Prostate gland (tissue), 2 donors: ENCODE data around the gene LMO2. TPM values are rescaled to one million over a fixed set of nuclear protein-coding genes. Genes with fewer than 3 reads are reported as not detected.
A peak's percentile ranks its signal among the peaks of the same experiment; 100 is the strongest.

Experiments used
- DNase-seq: peaks from one replicate; pipeline ENCODE4 v3.0.0-alpha.2; 2019; ENCODE audit warnings: low spot score
- H3K27ac ChIP-seq, 2 donors: fragments of 200-600 bp; sonication (generic); 2 replicates each; pipeline ENCODE4 v1.5.1; 2017 to 2019
- H3K27me3 ChIP-seq: fragments of 200-600 bp; sonication (generic); replicated peaks from 2 replicates; pipeline ENCODE4 v1.5.1; 2019; ENCODE audit not compliant: insufficient read depth
- H3K36me3 ChIP-seq, 2 donors: fragments of 200-600 bp; sonication (generic); 1 replicate in 1 of 2; 2 replicates in 1 of 2; pipeline versions ENCODE4 v1.5.1 to v1.8.1; 2017 to 2019
- H3K4me1 ChIP-seq: fragments of 200-600 bp; sonication (generic); replicated peaks from 2 replicates; pipeline ENCODE4 v1.5.1; 2019
- H3K4me3 ChIP-seq, 2 donors: fragments of 200-600 bp; sonication (generic); 2 replicates each; pipeline ENCODE4 v1.5.1; 2017 to 2019
- H3K9me3 ChIP-seq: fragments of 200-600 bp; sonication (generic); 2 replicates; pipeline ENCODE4 v1.5.1; 2017
- CTCF ChIP-seq, 4 experiments: fragments of 200-600 bp in 2 of 4; fragments of 450-650 bp in 2 of 4; sonication (generic) in 2 of 4; IDR thresholded peaks; 1 replicate in 3 of 4; 2 replicates in 1 of 4; pipeline ENCODE4 v1.5.1; 2016 to 2019; ENCODE audit warnings: antibody characterized with exemption in 4 of 4, mild to moderate bottlenecking in 2 of 4, moderate library complexity in 2 of 4
- POLR2A ChIP-seq: fragments of 450-650 bp; IDR thresholded peaks from one replicate; pipeline ENCODE4 v1.6.1; 2016; ENCODE audit warnings: antibody characterized with exemption, mild to moderate bottlenecking
- POLR2AphosphoS5 ChIP-seq: sonication (generic); formaldehyde crosslinking; IDR thresholded peaks from one replicate; pipeline ENCODE4 v1.6.1; 2017; ENCODE audit warnings: antibody characterized with exemption
- WGBS: methylation state at CpG from one replicate; pipeline ENCODE4 v1.1.5; 2018; 5-methylcytosine and 5-hydroxymethylcytosine counted together
- intact Hi-C: fragments of 100-400 bp; cut with DNase I; formaldehyde crosslinking; loops from one replicate; pipeline ENCODE4 v1.14.2; 2022
- total RNA-seq, 2 donors: library from RNA; depleted of rRNA; stranded (reverse); fragments of >200 nt; gene quantifications; one replicate each; pipeline ENCODE4 v1.1.0, GENCODE V29; 2016

The LMO2 gene
- total RNA-seq = 10 to 100 TPM; 11.4 to 25.0 TPM

GRCh38 chr11:33891714-33892327 lies at the start of gene LMO2:
LMO2 (minus strand) TSS chr11:33892076; CDS start chr11:33869716, 22,360 bp downstream.
- TF ChIP-seq CTCF (IDR thresholded peaks at IDR 0.05) (no peak), POLR2A (no peak), POLR2AphosphoS5 (no peak)
- DNase-seq = no peak
- Histone ChIP-seq H3K4me1 (no peaks in the 10 kb centered on the region), H3K4me3 (no peak within 1 kb of the TSS), H3K27me3 (no peaks in the 10 kb centered on the region), H3K9me3 (no peaks in the 10 kb centered on the region), H3K27ac (no peak within 1 kb of the TSS), H3K36me3 (no peaks in the 10 kb centered on the region)
- WGBS = 76% methylated on average over 9 of the region's 9 CpGs
- intact Hi-C loops = no loop called here

DNA sequence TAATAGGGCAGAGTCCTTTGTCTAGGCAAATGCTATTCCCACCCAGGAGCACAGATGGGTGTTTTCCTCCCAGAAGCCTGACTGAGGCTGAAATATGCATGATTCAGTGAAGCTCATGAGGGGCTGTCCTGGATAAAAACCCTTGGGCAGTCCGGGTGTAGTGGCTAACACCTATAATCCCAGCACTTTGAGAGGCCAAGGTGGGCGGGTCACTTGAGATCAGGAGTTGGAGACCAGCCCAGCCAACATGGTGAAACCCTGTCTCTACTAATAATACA lies 48.6 kb upstream of the LMO2 start:
- Histone ChIP-seq H3K4me1 (no peaks in the 10 kb centered on the region), H3K27me3 (no peaks in the 10 kb centered on the region), H3K9me3 (no peaks in the 10 kb centered on the region), H3K36me3 (no peaks in the 10 kb centered on the region), H3K4me3 (no peak overlapping the region), H3K27ac (no peak overlapping the region)
- DNase-seq = no peak
- 67% methylated on average over 2 of the region's 2 CpGs for WGBS
- no peak for TF ChIP-seq POLR2A
- TF ChIP-seq CTCF (IDR thresholded peaks at IDR 0.05) = no peak
- no peak for TF ChIP-seq POLR2AphosphoS5
- intact Hi-C loops = no loop called here

DNA sequence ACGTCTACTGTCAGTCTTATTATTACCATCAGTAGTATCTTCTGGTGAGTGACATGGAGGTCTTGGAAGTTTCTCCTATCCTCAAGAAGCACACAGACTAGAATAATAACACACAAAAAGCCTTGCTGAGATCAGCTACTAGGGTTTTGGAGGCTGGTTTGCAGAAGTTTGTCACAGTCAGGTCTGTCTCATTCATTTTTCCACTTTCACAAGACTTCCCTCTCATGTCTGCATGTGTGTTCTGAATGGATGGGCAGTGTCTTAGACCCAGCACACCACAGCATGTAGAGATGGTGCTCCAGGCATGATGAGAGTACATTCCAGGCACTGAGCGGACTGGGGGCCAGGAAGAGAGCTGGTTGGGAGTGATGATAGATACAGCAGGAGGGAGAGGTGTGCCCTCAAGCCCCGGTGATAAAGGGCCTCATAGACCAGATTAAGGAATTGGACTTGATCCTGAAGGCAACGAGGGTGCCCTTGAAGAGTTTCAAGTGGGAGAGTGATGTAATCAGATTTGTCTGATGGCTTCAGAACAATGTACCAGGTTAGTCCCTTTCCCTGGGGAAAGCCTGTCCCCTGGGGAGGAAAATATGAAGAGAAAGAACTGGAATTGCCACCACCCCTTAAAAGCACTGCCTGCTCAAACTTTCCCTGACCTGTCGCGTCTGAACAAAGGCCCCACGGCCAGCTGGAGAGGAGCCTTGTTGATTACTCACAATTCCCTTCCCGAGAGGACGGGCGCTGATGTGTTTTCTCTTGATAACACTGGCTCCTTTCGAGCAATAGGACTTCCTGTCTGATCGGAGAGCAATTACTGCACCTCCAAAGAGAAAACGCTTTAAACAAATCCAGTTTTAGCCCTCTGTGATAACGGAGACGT lies 45.1 kb upstream of the LMO2 start:
- no peaks in the 10 kb centered on the region for H3K27me3 ChIP-seq
- 29% methylated on average over 15 of the region's 15 CpGs for WGBS
- H3K4me3 ChIP-seq = no peak overlapping the region
- H3K36me3 ChIP-seq = no peaks in the 10 kb centered on the region
- TF ChIP-seq POLR2AphosphoS5 (peak; percentile 24), POLR2A (no peak)
- DNase-seq = peak; percentile 28
- H3K27ac ChIP-seq = no peak overlapping the region
- no peaks in the 10 kb centered on the region for H3K9me3 ChIP-seq
- intact Hi-C loops = no loop called here
- no peaks in the 10 kb centered on the region for H3K4me1 ChIP-seq

DNA sequence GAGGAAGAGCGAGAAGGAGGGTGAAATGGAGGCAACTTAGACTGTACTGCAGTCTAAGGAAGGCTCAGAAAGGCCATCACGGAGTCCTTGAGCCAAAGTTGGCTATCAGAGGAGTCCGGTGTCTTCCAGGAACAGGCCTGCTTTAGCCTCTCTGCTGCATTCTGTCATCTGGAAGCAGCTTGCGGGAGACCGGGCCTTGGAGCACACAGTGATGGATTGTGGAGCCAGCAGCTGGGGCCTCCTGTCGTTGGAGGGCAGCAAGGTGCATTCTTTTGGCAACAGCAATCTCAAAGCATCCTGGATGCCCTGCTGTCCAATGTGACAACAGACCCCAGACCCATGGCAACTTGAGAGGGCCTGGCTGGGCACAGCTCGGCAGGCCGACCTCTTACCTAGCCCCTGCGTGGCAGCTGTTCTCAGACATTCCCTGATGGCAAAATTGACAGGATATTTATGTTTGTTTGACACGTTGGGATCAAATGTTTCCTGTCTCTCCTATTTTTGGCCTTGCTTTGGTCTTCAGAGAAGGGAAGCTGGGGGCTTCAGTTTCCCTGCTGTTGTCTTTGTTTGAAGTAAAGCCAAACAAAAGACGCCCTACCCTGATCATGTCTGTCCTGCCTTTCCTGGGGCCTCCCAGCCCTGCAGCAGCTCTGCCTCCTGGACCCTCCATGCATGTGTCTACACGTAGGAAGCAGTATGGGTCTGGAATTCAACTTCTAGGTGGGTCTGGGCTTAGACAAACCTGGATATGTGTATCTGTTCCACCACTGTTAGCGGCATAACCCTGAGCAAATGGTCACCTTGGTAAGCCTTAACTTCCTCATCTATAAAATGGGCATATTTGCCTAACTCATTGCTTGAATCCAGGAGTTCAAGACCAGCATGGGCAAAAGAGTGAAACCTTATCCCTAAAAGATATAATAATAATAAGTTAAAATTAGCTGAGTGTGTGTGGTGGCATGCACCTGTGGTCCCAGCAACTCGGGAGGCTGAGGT lies 43.9 kb upstream of the LMO2 start:
- WGBS = 84% methylated on average over 14 of the region's 14 CpGs
- Histone ChIP-seq H3K36me3 (no peaks in the 10 kb centered on the region), H3K4me1 (no peaks in the 10 kb centered on the region), H3K9me3 (no peaks in the 10 kb centered on the region), H3K4me3 (no peak overlapping the region), H3K27ac (no peak overlapping the region), H3K27me3 (no peaks in the 10 kb centered on the region)
- TF ChIP-seq POLR2A (no peak), CTCF (IDR thresholded peaks at IDR 0.05) (no peak), POLR2AphosphoS5 (no peak)
- DNase-seq = no peak
- intact Hi-C loops = no loop called here

- no peak for DNase-seq
- H3K4me3 ChIP-seq = no peak overlapping the region
- no peaks in the 10 kb centered on the region for H3K4me1 ChIP-seq
- TF ChIP-seq POLR2AphosphoS5 (no peak), POLR2A (no peak)
- no peak overlapping the region for H3K27ac ChIP-seq
- no peaks in the 10 kb centered on the region for H3K9me3 ChIP-seq
- intact Hi-C loops = no loop called here
- no peaks in the 10 kb centered on the region for H3K27me3 ChIP-seq
- 92% methylated on average over 4 of the region's 4 CpGs for WGBS
- no peaks in the 10 kb centered on the region for H3K36me3 ChIP-seq
Observed at GRCh38 chr11:33935005-33935404, 43.1 kb upstream of the LMO2 start.
